Prostate gland (tissue), 2 donors: ENCODE data around the gene RGS17. TPM values are rescaled to one million over a fixed set of nuclear protein-coding genes. Genes with fewer than 3 reads are reported as not detected.
"Not testable (repeated sequence)": the region's sequence is repeated elsewhere in the genome, so short reads cannot be mapped to it uniquely, and the experiment has no call there.

Source experiments
- DNase-seq: peaks from one replicate; pipeline ENCODE4 v3.0.0-alpha.2; 2019; ENCODE audit warnings: low spot score
- H3K27ac ChIP-seq, 2 donors: fragments of 200-600 bp; sonication (generic); 2 replicates each; pipeline ENCODE4 v1.5.1; 2017 to 2019
- H3K27me3 ChIP-seq: fragments of 200-600 bp; sonication (generic); replicated peaks from 2 replicates; pipeline ENCODE4 v1.5.1; 2019; ENCODE audit not compliant: insufficient read depth
- H3K36me3 ChIP-seq, 2 donors: fragments of 200-600 bp; sonication (generic); 1 replicate in 1 of 2; 2 replicates in 1 of 2; pipeline versions ENCODE4 v1.5.1 to v1.8.1; 2017 to 2019
- H3K4me1 ChIP-seq: fragments of 200-600 bp; sonication (generic); replicated peaks from 2 replicates; pipeline ENCODE4 v1.5.1; 2019
- H3K4me3 ChIP-seq, 2 donors: fragments of 200-600 bp; sonication (generic); 2 replicates each; pipeline ENCODE4 v1.5.1; 2017 to 2019
- H3K9me3 ChIP-seq: fragments of 200-600 bp; sonication (generic); 2 replicates; pipeline ENCODE4 v1.5.1; 2017
- POLR2A ChIP-seq: fragments of 450-650 bp; IDR thresholded peaks from one replicate; pipeline ENCODE4 v1.6.1; 2016; ENCODE audit warnings: antibody characterized with exemption, mild to moderate bottlenecking
- POLR2AphosphoS5 ChIP-seq: sonication (generic); formaldehyde crosslinking; IDR thresholded peaks from one replicate; pipeline ENCODE4 v1.6.1; 2017; ENCODE audit warnings: antibody characterized with exemption
- WGBS: methylation state at CpG from one replicate; pipeline ENCODE4 v1.1.5; 2018; 5-methylcytosine and 5-hydroxymethylcytosine counted together
- intact Hi-C: fragments of 100-400 bp; cut with DNase I; formaldehyde crosslinking; loops from one replicate; pipeline ENCODE4 v1.14.2; 2022
- total RNA-seq, 2 donors: library from RNA; depleted of rRNA; stranded (reverse); fragments of >200 nt; gene quantifications; one replicate each; pipeline ENCODE4 v1.1.0, GENCODE V29; 2016
- TF ChIP-seq, protein P1 (sequence below), 4 experiments: fragments of 200-600 bp in 2 of 4; fragments of 450-650 bp in 2 of 4; sonication (generic) in 2 of 4; IDR thresholded peaks; 1 replicate in 3 of 4; 2 replicates in 1 of 4; pipeline ENCODE4 v1.5.1; 2016 to 2019; ENCODE audit warnings: antibody characterized with exemption in 4 of 4, mild to moderate bottlenecking in 2 of 4, moderate library complexity in 2 of 4

RGS17 gene
- total RNA-seq, 2 donors from 2014 or later: 1.6 to 3.3 TPM

DNA sequence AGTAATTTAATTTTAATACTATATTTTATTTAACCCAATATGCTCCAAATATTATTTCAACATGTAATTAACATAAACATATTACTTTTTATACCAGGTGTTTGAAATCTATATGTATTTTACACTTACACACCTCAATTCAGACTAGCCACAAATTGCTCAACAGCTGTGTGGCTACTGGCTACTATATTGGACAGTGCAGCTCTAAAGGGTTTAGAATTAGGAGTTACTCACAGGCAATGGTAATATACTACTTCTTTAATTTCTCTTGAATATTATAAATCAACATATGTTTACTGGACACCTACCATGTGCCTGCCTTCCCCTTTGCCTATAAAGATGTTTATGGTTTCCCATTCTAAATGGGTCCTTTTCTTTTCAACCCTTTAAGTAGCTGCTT lies 130.8 kb downstream of the RGS17 start:
- peaks cover 3% of the 10 kb centered on the region for H3K4me1 ChIP-seq
- no peak for TF ChIP-seq POLR2A
- TF ChIP-seq POLR2AphosphoS5: no peak
- TF ChIP-seq, protein P1, sequence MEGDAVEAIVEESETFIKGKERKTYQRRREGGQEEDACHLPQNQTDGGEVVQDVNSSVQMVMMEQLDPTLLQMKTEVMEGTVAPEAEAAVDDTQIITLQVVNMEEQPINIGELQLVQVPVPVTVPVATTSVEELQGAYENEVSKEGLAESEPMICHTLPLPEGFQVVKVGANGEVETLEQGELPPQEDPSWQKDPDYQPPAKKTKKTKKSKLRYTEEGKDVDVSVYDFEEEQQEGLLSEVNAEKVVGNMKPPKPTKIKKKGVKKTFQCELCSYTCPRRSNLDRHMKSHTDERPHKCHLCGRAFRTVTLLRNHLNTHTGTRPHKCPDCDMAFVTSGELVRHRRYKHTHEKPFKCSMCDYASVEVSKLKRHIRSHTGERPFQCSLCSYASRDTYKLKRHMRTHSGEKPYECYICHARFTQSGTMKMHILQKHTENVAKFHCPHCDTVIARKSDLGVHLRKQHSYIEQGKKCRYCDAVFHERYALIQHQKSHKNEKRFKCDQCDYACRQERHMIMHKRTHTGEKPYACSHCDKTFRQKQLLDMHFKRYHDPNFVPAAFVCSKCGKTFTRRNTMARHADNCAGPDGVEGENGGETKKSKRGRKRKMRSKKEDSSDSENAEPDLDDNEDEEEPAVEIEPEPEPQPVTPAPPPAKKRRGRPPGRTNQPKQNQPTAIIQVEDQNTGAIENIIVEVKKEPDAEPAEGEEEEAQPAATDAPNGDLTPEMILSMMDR (IDR thresholded peaks at IDR 0.05): no peak
- no peaks in the 10 kb centered on the region for H3K27me3 ChIP-seq
- no peak for DNase-seq
- no peak overlapping the region for H3K27ac ChIP-seq
- H3K4me3 ChIP-seq: no peak overlapping the region
- no peaks in the 10 kb centered on the region for H3K36me3 ChIP-seq
- intact Hi-C loops: no loop called here
- H3K9me3 ChIP-seq: no peaks in the 10 kb centered on the region

DNA sequence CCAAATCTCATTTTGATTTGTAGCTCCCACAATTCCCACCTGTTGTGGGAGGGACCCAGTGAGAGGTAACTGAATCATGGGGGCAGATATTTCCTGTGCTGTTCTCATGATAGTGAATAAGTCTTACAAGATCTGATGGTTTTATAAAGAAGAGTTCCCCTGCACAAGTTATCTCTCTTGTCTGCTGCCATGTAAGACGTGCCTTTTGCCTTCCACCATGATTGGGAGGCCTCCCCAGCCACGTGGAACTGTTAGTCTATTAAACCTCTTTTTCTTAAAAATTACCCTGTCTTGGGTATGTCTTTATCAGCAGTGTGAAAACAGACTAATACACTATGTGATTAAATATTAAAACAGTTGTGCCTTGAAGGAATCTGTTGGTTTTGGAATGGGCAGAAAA lies 131.5 kb downstream of the RGS17 start:
- 74% methylated on average over 2 of the region's 2 CpGs for WGBS
- H3K9me3 ChIP-seq, H3K27me3 ChIP-seq, DNase-seq, intact Hi-C loops, H3K4me3 ChIP-seq, H3K27ac ChIP-seq, H3K36me3 ChIP-seq, H3K4me1 ChIP-seq: not testable (repeated sequence)

DNA sequence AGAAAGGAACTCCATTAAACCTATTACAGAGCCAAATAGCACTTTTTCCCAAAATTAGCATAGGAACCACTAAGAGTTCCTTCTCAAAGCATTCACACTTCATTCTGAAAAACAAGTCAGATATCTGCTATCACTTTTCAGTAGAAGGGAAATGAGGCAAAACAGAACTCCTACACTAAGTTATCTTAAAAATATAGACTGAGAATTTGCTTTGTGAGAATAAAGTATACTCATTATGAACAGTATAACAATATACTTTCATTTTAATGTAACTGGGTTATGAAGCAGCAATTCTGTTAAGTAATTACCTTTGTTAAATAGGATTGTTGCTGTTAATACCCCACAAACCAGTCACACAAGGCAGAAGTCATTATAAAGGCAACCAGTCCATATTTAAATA lies 137.2 kb downstream of the RGS17 start:
- no peak overlapping the region for H3K4me3 ChIP-seq
- H3K36me3 ChIP-seq: no peaks in the 10 kb centered on the region
- no peaks in the 10 kb centered on the region for H3K4me1 ChIP-seq
- no peak for DNase-seq
- no peak for TF ChIP-seq POLR2AphosphoS5
- TF ChIP-seq POLR2A: no peak
- TF ChIP-seq, protein P1 (IDR thresholded peaks at IDR 0.05): no peak
- H3K27me3 ChIP-seq: no peaks in the 10 kb centered on the region
- no peaks in the 10 kb centered on the region for H3K9me3 ChIP-seq
- intact Hi-C loops: no loop called here
- no peak overlapping the region for H3K27ac ChIP-seq

DNA sequence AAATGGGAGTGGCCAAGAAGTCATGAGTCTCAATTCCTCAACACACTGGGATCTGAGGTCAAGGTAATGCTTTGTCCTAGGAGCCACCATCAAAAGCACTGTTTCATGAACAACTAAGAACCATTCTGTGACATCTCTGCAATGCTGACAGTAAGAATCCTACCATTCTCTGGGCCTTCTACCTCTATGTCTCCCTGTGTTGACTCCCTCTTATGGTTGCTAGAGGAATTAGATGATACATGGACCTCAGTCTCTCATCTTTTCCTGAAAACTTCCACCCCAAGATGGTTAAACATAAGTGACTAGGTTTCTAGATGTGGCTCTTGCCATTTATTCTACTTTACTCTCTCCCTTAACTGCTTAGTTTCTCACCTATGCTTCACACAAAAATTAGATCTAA lies 137.7 kb downstream of the RGS17 start:
- Histone ChIP-seq H3K4me1 (no peaks in the 10 kb centered on the region), H3K36me3 (no peaks in the 10 kb centered on the region)

DNA sequence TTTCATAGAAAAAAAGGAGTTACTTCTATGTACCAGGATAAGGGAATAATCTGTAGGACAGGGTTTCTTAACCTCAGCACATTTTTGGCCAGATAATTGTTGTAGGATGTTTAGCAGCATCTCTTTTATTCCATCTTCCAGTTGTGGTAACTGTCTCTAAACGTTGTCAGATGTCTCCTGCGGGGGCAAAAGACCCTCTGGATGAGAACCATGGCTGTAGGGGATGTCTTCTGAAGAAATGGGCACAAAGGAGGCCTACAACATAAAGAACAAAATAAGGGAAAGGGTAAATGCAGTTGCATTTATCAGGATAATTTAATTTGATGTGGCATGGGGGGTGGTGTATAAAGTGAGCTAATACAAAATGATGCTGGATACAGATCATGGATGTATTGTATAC lies 144.1 kb downstream of the RGS17 start:
- 87% methylated on average over 2 of the region's 2 CpGs for WGBS
- Histone ChIP-seq H3K4me3 (no peak overlapping the region), H3K9me3 (no peaks in the 10 kb centered on the region), H3K27me3 (no peaks in the 10 kb centered on the region), H3K27ac (no peak overlapping the region), H3K4me1 (peaks cover 6% of the 10 kb centered on the region), H3K36me3 (no peaks in the 10 kb centered on the region)
- intact Hi-C loops: no loop called here
- TF ChIP-seq POLR2A (no peak), POLR2AphosphoS5 (no peak)
- TF ChIP-seq, protein P1 (IDR thresholded peaks at IDR 0.05): no peak
- DNase-seq: no peak

More for the DNA sequence above, 137.7 kb downstream of the RGS17 start:
- Histone ChIP-seq H3K4me3 (no peak overlapping the region), H3K9me3 (no peaks in the 10 kb centered on the region), H3K27ac (no peak overlapping the region), H3K27me3 (no peaks in the 10 kb centered on the region)
- TF ChIP-seq, protein P1 (IDR thresholded peaks at IDR 0.05): no peak
- no peak for TF ChIP-seq POLR2AphosphoS5
- TF ChIP-seq POLR2A: no peak
- intact Hi-C loops: no loop called here
- DNase-seq: no peak

DNA sequence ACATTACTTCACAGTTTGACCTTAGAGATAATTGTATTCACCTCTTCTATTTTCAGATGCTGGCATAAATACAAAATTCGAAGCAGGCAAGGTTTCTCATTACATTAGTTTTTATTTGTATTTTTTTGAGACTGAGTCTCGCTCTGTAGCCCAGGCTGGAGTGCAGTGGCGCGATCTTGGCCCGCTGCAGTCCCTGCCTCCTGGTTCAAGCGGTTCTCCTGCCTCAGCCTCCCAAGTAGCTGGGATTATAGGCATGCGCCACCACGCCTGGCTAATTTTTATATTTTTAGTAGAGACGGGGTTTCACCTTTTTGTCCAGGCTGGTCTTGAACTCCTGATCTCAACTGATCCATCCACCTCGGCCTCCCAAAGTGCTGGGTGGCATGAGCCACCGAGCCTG lies 145.8 kb downstream of the RGS17 start:
- H3K27ac ChIP-seq, intact Hi-C loops, H3K36me3 ChIP-seq, H3K4me1 ChIP-seq, DNase-seq, H3K9me3 ChIP-seq, H3K27me3 ChIP-seq, H3K4me3 ChIP-seq: not testable (repeated sequence)
- 92% methylated on average over 11 of the region's 11 CpGs for WGBS
